GM12878 (cell line): ENCODE data around the gene TMEM45B. TPM values are rescaled to one million over a fixed set of nuclear protein-coding genes. Genes with fewer than 3 reads are reported as not detected.

ENCODE experiments used
- ATAC-seq: fragments of 200-7000 bp; cut with Tn5 transposase; 3 replicates; pipeline ENCODE4 v1.9.1; 2020; ENCODE audit warnings: mild to moderate bottlenecking, moderate library complexity
- BruUV-seq: library from RNA; stranded (reverse); fragments of 400-500 nt; replicated peaks from 2 replicates; lab custom pipeline; 2021; lab: Mats Ljungman, UMichigan
- CTCF ChIA-PET: fragments of 300-600 bp; sonication (Branson Sonifier 250); formaldehyde crosslinking; extraction: SDS; loops from one replicate; lab custom pipeline; 2021; ENCODE audit warnings: inconsistent platforms; lab: Yijun Ruan, JAX
- POLR2A ChIA-PET: fragments of 350-600 bp; formaldehyde crosslinking; extraction: SDS; loops from one replicate; lab custom pipeline; 2021; ENCODE audit warnings: inconsistent platforms; lab: Charles Lee
- RAD21 ChIA-PET: fragments of 300-600 bp; sonication (Branson Sonifier 250); formaldehyde crosslinking; loops from one replicate; lab custom pipeline; 2023; ENCODE audit warnings: antibody characterized with exemption; ENCODE audit not compliant: unreplicated experiment; lab: Charles Lee
- SMC1A ChIA-PET: fragments of 300-600 bp; sonication (Branson Sonifier 250); formaldehyde crosslinking; loops from one replicate; lab custom pipeline; 2023; ENCODE audit not compliant: unreplicated experiment, uncharacterized antibody; lab: Charles Lee
- DNase-seq: peaks from one replicate; pipeline ENCODE4 v3.0.0-alpha.2; 2011; ENCODE audit warnings: low read depth, low spot score
- FAIRE-seq: peaks from 3 replicates; lab custom pipeline; 2011; peaks lifted over from hg19 to GRCh38; lab: Jason Lieb, UNC
- H2AFZ ChIP-seq: 2 replicates; pipeline ENCODE4 v1.6.0; 2011; ENCODE audit warnings: low read depth, low read length, control low read depth; ENCODE audit not compliant: control insufficient read depth
- H3K27ac ChIP-seq: 2 replicates; pipeline ENCODE4 v1.5.1; 2011; ENCODE audit warnings: control low read depth; ENCODE audit not compliant: control insufficient read depth, insufficient read depth
- H3K27me3 ChIP-seq, 2 experiments: replicated peaks in 1 of 2; 2 replicates each; pipeline versions ENCODE4 v1.6.0 to v1.6.1; 2011; ENCODE audit warnings: low read length in 1 of 2; ENCODE audit not compliant: control insufficient read depth in 2 of 2, insufficient read depth in 2 of 2
- H3K36me3 ChIP-seq, 2 experiments: 2 replicates each; pipeline ENCODE4 v1.5.1; 2011; ENCODE audit warnings: low read length in 1 of 2; ENCODE audit not compliant: control insufficient read depth in 2 of 2, insufficient read depth in 2 of 2
- H3K4me1 ChIP-seq: 2 replicates; pipeline ENCODE4 v1.6.1; 2011; ENCODE audit warnings: mild to moderate bottlenecking, low read length, moderate library complexity, mixed read lengths; ENCODE audit not compliant: control insufficient read depth, insufficient read depth
- H3K4me2 ChIP-seq: 2 replicates; pipeline ENCODE4 v1.6.0; 2011; ENCODE audit warnings: control low read depth; ENCODE audit not compliant: control insufficient read depth, insufficient read depth
- H3K4me3 ChIP-seq: fragments of 200-600 bp; sonication (generic); 2 replicates; pipeline ENCODE4 v1.5.1; 2016
- H3K79me2 ChIP-seq: 2 replicates; pipeline ENCODE4 v1.6.0; 2011; ENCODE audit warnings: low read length; ENCODE audit not compliant: control insufficient read depth, insufficient read depth
- H3K9ac ChIP-seq: 2 replicates; pipeline ENCODE4 v1.8.0; 2011; ENCODE audit warnings: low read length, control low read depth, mixed read lengths; ENCODE audit not compliant: control insufficient read depth, insufficient read depth
- H3K9me3 ChIP-seq: replicated peaks from 3 replicates; pipeline ENCODE4 v1.5.1; 2011; ENCODE audit warnings: mild to moderate bottlenecking, low read length; ENCODE audit not compliant: control insufficient read depth, insufficient read depth
- H4K20me1 ChIP-seq: 2 replicates; pipeline ENCODE4 v1.6.0; 2011; ENCODE audit not compliant: control insufficient read depth, insufficient read depth
- ATF7 ChIP-seq: fragments of 450-650 bp; IDR thresholded peaks from 2 replicates; pipeline ENCODE4 v1.6.1; 2016; ENCODE audit warnings: low read depth, mild to moderate bottlenecking
- BCLAF1 ChIP-seq: fragments of 450-650 bp; IDR thresholded peaks from 2 replicates; pipeline ENCODE4 v1.6.1; 2017; ENCODE audit warnings: antibody characterized with exemption, mild to moderate bottlenecking, moderate library complexity
- EZH2 ChIP-seq: IDR thresholded peaks from 2 replicates; pipeline ENCODE4 v1.6.1; 2012; ENCODE audit warnings: low read depth, mild to moderate bottlenecking, control low read depth, inconsistent platforms, low read length, borderline replicate concordance; ENCODE audit not compliant: control insufficient read depth
- FOXK2 ChIP-seq: fragments of 450-650 bp; IDR thresholded peaks from 2 replicates; pipeline ENCODE4 v1.6.1; 2017; ENCODE audit warnings: mild to moderate bottlenecking, moderate library complexity
- GABPA ChIP-seq: IDR thresholded peaks from 2 replicates; pipeline ENCODE4 v1.6.1; 2014; ENCODE audit warnings: antibody characterized with exemption, low read depth, mild to moderate bottlenecking, inconsistent platforms
- IRF4 ChIP-seq: IDR thresholded peaks from 2 replicates; pipeline ENCODE4 v1.6.1; 2011; ENCODE audit warnings: low read depth, low read length
- KDM1A ChIP-seq: fragments of 200-600 bp; sonication (generic); IDR thresholded peaks from 2 replicates; pipeline ENCODE4 v1.6.1; 2016; ENCODE audit warnings: borderline replicate concordance
- MYC ChIP-seq: IDR thresholded peaks from 2 replicates; pipeline ENCODE4 v1.6.1; 2011; ENCODE audit warnings: mild to moderate bottlenecking, low read length, moderate library complexity, inconsistent platforms; ENCODE audit not compliant: insufficient read depth, insufficient replicate concordance, insufficient read length, severe bottlenecking
- NRF1 ChIP-seq: conservative IDR thresholded peaks from 2 replicates; pipeline ENCODE4 v1.6.1; 2011; ENCODE audit warnings: mild to moderate bottlenecking, low read depth, low read length, improper control_type of control experiment
- PAX8 ChIP-seq: fragments of 450-650 bp; IDR thresholded peaks from 2 replicates; pipeline ENCODE4 v1.6.1; 2017; ENCODE audit warnings: mild to moderate bottlenecking, moderate library complexity
- SUPT20H ChIP-seq: IDR thresholded peaks from 2 replicates; pipeline ENCODE4 v1.6.1; 2011; ENCODE audit warnings: low read depth, mild to moderate bottlenecking, low read length, moderate library complexity, borderline replicate concordance; ENCODE audit not compliant: control insufficient read depth
- ZNF217 ChIP-seq: fragments of 450-650 bp; IDR thresholded peaks from 2 replicates; pipeline ENCODE4 v1.6.1; 2017; ENCODE audit warnings: antibody characterized with exemption, mild to moderate bottlenecking
- WGBS: methylation state at CpG from one replicate; pipeline ENCODE4 v1.1.6; 2016; ENCODE audit warnings: low lambda C conversion rate; ENCODE audit not compliant: insufficient replicate concordance, insufficient coverage; ENCODE audit errors: missing lambda C conversion rate; 5-methylcytosine and 5-hydroxymethylcytosine counted together
- in situ Hi-C: fragments of 300-500 bp; cut with MboI; formaldehyde crosslinking; loops from 9 replicates; pipeline ENCODE4 v1.14.3; 2018; ENCODE audit warnings: mixed read lengths
- intact Hi-C: fragments of 100-400 bp; cut with micrococcal nuclease; formaldehyde crosslinking; loops from one replicate; pipeline ENCODE4 v1.14.2; 2022; ENCODE audit not compliant: unreplicated experiment
- polyA plus RNA-seq, 11 experiments: library from polyadenylated mRNA; depleted of rRNA in 4 of 11; unstranded in 6 of 11; stranded (reverse) in 5 of 11; fragments of >200 nt; fragmentation: Nextera tagmentation in 4 of 11; fragmentation: Illumina TruSeq in 1 of 11; extraction: Ambion mirVana in 4 of 11; extraction: Trizol in 1 of 11; gene quantifications; 1 replicate in 1 of 11; 2 replicates in 10 of 11; pipeline versions ENCODE4 v1.2.1 to v1.2.3, GENCODE V29; 2011 to 2016; ENCODE audit warnings: inconsistent platforms in 2 of 11, missing spikeins in 2 of 11, low read depth in 1 of 11
- total RNA-seq, 4 experiments: library from RNA; depleted of rRNA in 3 of 4; stranded (reverse); fragments of >200 nt in 3 of 4; fragmentation: Illumina TruSeq in 1 of 4; extraction: Trizol in 1 of 4; gene quantifications; 2 replicates each; pipeline versions ENCODE4 v1.2.1 to v1.2.3, GENCODE V29; 2013 to 2021

Gene TMEM45B
- total and polyA plus RNA-seq, 10 of the 15 experiments (the other 5 are each of a cell fraction or from before 2014, with no cell fraction given), result 0.05 to 0.13 TPM; not detected in 8

- POLR2A ChIA-PET, result no interaction called here
- intact Hi-C loops, result no loop called here
- CTCF ChIA-PET, result no interaction called here
- RAD21 ChIA-PET, result no interaction called here
- no peak overlapping the region for H3K9ac ChIP-seq
- H3K4me1 ChIP-seq, result no peaks in the 10 kb centered on the region; the same call in 1 of the 2 replicates
- no peak for DNase-seq
- H2AFZ ChIP-seq, result no peak overlapping the region
- SMC1A ChIA-PET, result no interaction called here
- H3K36me3 ChIP-seq, result no peaks in the 10 kb centered on the region
- H3K27me3 ChIP-seq, result no peaks in the 10 kb centered on the region
- TF ChIP-seq IRF4 (no peak), NRF1 (no peak), ZNF217 (no peak), PAX8 (no peak), EZH2 (no peak), GABPA (no peak), KDM1A (no peak), FOXK2 (no peak), MYC (no peak), SUPT20H (no peak), ATF7 (no peak), BCLAF1 (no peak)
- TF ChIP-seq, all 136 proteins: peak for 0
- Histone ChIP-seq H4K20me1 (peaks cover 2% of the 10 kb centered on the region; the same call in 1 of the 2 replicates), H3K9me3 (no peaks in the 10 kb centered on the region), H3K4me3 (no peak overlapping the region), H3K4me2 (no peak overlapping the region), H3K79me2 (no peaks in the 10 kb centered on the region), H3K27ac (no peak overlapping the region)
- ATAC-seq (no peak), FAIRE-seq (no peak)
- BruUV-seq, result no TSS peak
- in situ Hi-C loops, result no loop called here
- 68% methylated on average over 7 of the region's 7 CpGs for WGBS
These were observed 38.7 kb downstream of the TMEM45B start for GRCh38 chr11:129854232-129854805.
